GM21381 (cell line): ENCODE data around the gene DPYD.

Experiments
- ATAC-seq: cut with Tn5 transposase; IDR thresholded peaks from one replicate; pipeline ENCODE4 v1.9.1; 2021; ENCODE audit warnings: mild to moderate bottlenecking, moderate library complexity; ENCODE audit not compliant: unreplicated experiment

The DPYD gene

DNA sequence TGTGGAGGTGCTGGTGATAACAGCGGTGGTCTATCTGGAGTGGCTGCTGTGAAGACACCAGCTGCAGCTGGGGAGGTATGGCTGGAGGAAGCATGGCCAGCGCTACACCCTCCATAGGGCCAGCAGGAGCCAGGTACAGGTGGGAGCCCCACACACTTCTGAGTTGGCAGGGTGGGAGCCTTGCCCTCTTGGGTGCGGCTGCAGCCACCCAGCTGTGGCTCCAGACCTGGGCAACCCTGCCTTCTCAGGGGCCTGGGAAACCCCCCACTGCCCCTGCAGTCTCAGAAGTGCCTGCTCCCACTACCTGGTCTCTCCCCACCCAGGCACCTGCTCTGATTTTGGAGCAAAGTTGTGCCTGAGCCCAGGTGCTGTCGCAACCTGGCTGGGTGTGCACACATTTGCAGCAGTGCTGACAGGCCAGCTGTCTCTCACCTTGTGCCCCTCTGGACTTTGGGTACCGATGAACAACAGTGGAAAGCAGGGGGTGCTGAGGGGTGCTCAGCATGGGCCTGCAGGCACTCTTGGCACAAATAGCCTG, 76.2 kb downstream of the DPYD start:
- ATAC-seq, result no peak

DNA sequence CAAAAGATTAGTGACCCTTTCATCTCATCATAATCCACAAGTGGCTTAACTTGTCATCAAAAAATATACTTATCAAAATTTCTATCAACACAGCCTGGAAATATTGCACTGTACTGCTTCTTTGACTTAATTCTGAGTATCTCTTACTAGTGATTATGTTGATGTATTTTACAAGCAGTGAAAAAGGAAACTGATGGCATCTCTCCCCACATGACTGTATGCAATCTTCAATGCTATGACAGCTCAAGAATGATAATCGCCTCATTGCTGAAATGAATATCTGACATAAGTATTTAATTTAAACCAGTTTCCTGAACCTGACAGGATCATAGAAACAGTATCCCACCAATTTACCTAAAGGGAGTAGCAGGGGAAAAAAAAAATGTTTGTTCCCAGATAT, 79.5 kb downstream of the DPYD start:
- no peak for ATAC-seq

DNA sequence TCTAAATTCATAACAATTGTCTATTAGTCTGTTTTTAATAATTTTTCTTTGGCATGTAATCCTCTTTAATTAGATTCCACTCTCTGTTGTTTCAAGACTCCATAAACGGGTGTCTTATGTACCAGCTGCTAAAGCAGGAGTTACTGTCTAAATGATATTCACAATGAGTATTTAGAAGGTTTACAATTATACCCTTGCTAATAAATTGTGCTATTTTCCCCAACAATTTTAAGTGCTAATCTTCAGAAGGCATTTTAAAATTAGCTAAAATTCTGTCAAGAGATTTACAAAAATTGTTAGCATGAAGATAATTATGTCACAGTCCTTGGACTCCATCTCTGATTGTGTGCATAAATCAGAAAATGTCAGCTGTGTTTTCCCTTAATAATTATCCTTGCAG, 83.7 kb downstream of the DPYD start:
- no peak for ATAC-seq

DNA sequence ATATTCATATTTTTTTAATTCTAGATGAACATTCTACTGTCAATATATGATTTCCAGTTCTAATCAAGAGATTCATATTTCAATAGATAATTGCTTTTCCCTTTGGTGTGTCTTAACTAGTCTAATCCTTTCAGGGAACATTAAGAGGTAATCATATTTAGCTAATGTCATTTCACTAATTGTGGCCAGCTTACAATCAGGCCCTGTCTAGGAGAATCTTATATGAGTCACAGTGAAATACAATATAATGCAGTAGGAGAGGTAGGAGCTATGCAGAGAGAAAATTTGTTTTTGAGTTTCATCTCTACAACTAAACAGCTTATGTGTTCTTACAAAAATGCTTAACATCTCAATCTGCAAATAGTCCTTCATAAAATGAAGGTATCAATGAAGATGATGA, 85.9 kb downstream of the DPYD start:
- no peak for ATAC-seq

DNA sequence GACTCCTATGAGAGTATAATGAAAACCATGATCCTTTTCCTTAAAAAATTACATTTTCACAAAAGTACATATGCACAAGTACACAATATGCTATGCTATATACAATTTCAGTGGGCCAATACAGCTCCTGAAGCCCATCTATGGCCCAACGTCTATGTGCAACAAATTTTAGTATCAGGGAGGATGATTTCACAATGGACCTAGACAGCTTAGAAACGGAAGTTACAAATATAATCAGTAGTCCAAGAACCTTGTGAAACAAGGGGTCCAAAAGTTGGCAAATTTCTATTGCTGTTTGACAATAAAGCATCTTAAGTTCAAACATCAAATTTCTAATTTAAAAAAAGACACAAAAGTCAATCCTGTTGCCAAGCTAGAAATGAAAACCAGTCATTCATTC, 87.0 kb downstream of the DPYD start:
- no peak for ATAC-seq

DNA sequence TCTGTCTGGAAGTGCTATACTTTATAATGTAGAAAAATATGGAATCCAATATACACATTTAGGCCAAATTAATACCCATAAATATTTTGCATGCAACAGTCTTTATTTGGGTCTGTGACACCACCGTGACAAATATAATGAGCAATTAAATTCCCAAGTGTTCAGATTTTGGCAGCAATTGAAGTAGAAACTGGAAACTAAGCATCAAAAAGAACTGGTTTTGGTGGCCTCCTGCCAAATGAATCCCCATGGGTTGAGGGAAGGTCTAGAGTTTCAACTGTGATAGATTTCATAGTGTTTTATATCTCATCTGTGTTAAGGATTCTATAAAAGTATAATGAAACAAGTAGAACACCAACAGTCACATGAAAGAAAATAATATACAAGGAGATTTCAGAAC, 88.4 kb downstream of the DPYD start:
- ATAC-seq, result no peak

DNA sequence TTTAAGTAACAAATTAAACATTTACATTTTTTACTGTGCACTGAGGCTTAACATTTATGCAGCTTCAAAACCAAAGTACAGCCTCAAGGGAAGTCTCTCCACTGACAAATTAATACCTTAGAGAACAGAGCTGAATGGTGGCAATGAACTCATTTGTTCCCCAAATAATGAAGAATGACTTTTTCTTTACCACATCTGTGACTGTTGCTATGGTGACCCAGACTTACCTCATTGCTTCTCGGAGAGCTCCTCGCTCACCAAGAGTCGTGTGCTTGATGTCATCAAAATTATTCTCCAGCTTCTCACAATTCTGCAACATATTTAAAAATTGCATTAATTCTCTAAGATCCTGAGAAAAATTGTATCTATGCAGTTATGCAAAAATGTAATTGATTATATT, 92.9 kb downstream of the DPYD start:
- peak; percentile 69 for ATAC-seq

DNA sequence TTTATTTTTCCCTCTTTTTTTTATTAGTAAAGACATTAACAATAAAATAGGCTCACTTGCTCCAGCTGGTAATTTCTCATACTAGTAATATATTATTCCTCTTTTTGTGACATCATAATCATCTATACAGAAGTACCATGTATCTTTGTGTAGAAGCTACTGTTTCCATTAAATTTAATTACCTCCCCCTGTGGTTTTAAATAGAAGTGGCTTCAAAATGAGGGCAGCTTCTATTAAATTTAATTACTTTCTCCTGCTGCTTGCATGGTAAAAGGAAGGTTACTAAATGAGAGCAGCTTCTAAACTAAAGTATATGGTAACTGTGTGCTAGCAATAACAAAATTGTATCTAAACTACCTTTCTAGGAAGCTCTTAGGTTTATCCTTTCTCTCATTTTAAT, 94.0 kb downstream of the DPYD start:
- no peak for ATAC-seq

DNA sequence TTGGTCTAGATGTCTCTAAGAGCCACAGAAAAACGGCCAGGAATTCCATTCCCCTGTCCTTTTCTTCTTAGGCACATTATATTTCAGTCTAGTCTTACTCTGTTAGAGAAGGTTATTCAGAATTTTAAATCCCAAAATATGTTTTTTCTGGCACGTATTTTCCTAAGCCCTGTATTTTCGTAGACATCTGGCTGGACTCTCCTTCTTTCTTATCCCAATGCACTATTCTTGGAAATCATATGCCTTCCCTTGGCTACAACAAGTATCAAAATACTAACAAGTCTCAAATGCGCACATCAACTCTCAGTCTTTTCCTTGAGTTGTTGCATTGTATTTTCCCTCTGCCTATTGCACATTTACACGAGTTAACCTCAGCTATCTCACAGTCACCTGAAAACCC, 96.2 kb downstream of the DPYD start:
- ATAC-seq, result no peak

DNA sequence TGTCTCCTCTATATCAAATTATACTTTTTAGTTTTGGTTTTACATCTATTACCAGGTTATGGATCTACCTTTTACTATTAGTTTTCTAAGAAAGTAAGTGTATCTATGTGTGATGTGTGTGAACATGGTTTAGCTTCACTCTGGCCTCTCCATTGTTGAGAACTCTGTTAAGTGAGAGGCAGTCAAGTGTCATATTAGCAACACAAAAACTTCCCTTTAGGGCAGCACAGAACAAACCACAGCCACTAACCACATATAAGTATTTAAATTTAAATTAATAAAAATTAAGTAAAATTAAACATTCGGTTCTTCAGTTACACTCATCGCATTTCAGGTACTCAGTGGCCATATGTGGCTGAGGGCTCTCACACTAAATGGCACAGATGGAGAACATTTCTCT, 96.6 kb downstream of the DPYD start:
- no peak for ATAC-seq

DNA sequence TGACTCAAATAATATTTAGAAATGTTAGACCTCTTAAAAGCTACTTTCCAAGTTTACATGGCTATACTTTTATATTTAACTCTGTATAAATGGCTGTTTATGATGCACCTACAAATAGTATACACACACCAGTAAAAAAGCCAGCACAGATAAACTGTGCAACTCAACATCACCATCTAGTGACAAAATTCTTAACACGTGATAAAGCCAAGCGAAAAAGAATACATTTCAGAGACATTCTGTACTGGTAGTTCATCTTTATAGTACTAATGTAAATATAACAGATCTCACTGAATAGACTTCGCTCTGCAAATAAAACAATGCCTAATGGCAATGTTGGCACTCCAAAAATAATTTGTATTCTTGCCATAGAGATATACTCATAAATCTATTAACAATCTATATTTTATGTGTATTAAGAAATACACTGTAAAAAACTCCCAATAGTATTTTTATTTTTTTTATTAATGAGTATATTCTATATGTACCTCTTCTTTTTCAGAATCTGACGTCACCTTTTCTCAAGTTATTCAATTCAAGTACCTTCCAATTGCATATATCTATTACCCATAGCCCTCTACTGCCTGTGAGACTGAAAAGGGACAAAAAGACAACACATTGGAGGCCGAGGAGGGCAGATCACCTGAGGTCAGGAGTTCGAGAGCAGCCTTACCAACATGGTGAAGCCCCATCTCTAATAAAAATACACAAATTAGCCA, 100.2 kb downstream of the DPYD start:
- peak; percentile 68 for ATAC-seq

DNA sequence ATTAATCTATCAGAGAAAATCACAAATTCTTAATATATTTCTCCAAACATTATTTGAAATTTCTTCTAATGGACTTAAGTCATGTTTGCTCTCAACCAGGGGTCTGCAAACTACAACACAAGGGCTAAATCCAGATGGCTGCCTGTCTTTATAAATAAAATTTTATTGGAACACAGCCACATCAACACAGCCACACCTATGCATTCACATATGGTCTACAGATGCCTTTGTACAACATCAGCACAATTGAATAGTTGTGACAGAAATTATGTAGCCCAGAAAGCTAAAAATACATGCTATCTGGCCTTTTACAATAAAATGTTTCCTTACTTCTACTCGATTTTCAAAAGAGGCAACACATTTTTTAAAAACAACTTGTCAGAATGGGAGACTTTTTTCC, 103.9 kb downstream of the DPYD start:
- no peak for ATAC-seq

DNA sequence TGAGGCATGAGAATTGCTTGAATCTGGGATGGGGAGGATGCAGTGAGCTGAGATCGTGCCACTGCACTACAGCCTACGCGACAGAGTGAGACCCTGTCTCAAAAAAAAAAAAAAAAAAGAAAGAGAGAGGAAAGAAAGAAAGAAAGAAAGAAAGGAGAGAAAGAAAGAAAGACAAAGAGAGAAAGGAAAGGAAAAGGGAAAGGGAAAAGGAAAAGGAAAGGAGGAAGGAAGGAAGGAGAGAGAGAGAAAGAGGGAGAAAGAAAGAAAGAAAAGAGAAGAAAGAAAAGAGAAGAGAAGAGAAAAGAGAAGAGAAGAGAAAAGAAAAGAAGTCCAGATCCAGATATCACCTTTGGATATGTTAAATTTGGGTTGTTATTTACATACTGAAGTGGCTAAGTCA, 106.0 kb downstream of the DPYD start:
- ATAC-seq, result no peak

DNA sequence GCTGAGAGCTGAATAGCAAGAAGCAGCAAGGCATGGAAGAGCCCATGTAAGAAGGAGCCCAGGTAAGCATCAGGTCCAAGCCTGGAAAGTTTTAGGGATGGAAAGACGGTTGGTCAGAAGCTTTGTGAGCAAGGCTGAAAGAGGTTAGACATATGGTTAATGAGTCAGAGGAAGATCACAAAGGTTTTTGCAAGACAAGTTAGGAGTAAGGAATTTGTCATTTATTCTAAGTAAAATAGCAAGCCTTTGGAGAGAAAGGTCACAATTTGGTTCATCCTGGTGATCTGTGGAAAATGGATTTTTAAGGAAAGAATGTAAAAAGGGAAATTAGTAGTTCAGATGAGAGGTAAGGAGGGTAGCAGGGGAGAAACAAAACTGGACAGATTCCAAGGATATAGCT, 106.7 kb downstream of the DPYD start:
- ATAC-seq, result no peak

DNA sequence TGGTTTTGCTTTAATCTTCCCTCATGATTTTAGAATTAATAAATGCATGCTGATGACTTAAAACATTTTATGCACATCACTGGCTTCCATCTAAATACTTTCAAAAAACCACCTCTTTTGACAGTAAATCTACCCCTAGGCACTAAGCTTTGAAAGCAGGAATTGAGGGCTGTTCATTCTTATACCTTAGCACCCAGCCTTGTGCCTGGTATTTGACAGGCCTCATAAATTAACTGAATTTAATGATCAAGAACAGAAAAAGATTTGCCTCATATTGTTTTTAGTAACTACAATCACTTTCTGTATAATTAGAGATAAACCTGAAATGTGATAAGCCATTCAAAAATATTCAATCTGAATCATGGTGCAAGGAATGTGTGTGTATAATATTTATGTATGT, 108.8 kb downstream of the DPYD start:
- ATAC-seq, result no peak

DNA sequence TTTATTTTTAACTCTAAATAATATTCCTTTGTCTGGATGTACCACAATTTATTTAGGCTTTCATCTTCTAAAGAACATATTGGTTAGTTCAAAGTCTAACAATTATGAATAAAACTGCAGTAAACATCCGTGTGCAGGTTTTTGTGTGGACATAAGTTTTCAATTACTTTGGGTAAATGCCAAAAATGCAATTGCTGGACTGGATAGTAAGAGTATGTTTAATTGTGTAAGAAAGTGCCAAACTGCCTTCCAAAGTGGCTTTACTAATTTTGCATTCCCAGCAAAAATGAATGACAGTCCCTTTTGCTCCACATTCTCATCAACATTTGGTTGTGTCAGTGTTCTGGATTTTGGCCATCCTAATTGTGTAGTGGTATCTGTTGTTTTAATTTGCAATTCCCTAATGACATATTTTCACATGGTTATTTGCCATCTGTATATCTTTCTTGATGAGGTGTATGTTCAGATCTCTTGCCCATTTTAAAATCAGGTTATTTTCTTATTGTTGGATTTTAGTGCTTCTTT, 113.8 kb downstream of the DPYD start:
- ATAC-seq, result no peak

DNA sequence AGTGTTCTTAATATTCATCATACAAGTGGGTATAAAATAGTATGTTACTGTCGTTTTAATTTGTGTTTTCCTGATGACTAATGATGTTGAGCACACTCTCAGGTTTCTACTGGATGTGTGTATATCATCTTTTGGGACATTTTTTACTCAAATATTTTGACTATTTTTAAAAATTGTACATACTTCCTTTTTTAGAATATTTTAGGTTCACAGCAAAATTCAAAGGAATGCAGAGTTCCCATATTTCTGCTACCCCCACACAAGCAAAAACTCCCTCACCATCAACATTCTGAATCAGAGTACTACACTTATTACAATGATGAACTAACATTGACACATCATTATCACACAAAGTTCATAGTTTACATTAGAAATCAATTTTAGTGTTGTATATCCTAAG, 114.5 kb downstream of the DPYD start:
- ATAC-seq, result no peak

DNA sequence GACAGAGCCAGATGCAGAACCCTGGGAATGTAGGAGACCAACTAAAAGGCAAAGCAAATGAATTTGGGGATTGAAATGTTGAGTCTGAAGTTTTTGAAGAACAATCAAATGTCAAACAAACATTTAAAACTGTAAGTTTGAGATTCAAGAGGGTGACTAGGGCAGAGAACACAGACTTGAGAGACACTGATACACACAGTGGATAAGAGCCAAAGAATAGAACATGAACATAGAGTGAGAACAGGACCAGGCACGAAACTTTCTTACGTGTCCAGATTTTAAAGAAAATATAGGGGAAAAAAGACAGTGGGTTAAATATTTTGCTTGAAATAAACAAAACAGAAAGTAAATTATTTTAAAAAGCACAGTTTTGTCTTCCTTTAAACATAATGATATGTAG, 115.7 kb downstream of the DPYD start:
- ATAC-seq, result no peak

DNA sequence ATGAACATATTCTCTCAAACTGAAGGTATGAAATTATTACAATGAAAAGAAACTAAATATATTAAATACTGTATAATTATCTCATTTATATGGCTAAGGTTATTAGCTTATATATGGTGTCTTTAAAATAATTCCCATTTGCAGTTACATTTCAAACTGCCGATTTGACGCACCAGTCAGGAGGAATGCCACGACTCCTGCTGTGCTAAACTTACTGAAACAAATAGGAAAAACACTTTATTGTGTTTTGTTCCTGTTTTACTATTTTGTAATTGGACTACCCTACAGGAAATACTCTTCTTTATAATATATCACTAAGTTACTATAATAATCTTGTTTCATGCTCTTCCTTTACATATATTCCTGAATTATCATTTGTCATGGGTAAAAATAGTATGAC, 117.8 kb downstream of the DPYD start:
- ATAC-seq, result no peak

DNA sequence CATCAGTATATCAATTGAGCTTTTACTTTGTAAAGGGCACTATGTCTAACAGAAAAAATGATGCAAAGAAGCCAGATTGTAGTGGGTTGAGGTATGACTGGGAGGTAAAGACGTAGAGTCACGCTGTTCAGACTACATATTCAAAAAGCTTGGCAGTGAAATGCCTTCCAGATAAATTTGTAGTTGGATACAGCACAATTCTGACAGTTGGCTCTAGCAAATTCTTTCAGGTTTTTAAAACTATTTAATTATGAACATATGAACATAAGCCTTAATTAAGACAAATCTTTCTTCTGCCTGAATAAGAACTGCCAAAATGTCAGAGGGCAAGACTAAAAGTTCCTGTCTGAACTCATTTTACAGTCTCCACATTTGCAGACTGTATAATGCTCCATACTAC, 118.8 kb downstream of the DPYD start:
- ATAC-seq, result no peak

DNA sequence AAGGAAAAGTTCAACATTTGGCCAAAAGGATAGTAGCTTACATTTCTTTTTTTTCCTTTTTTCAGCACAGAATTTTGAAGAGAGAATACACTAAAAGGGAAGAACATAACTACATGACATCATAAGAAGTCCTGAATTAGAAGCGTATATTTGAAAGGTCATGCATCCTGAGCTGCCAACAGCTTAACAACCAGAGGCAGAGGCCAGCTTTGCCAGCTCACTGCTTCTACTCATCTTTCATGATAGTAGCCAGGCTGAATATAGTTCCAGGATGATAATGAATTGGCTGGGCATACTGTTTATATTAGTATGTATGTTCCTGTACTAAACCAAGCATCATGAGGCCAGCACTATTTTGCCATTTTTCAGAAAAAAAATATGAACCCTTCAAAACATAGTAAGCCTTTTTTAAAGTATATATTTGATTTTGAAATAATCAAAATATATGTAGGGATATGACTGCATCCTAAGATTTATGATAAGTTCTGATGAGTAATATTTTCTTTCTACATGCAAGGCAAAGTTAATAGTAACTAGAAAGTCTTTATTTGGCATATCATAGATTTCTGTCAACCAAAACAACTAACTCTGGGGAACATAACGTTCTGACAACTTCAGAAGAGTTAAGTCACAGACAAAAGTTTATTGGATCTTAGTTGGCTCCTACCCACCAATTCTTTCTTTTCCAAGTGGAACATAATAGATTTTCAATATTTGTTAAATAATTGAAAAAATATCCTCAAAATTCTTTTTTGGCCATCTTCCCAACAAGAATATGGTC, 123.2 kb downstream of the DPYD start:
- ATAC-seq, result no peak

DNA sequence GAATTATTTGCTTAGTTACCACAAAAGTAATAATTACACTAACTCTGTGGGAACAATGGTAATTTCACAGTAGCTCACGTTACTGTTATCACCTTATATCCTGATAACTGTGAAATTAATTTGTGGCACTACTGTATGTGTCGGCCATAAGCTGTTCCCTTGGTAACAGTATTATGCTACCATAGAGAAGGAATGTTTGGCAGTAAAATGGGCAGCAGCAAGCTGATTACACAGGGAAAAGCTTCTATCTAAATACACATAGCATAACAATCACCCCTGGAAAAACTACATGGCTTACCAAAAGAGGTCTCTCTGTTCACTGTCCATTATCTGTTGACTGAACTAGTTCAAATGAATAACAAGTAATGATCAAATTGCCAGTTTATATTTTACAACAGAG, 124.1 kb downstream of the DPYD start:
- no peak for ATAC-seq
